ENCODE results near the gene VAC14.

DNA sequence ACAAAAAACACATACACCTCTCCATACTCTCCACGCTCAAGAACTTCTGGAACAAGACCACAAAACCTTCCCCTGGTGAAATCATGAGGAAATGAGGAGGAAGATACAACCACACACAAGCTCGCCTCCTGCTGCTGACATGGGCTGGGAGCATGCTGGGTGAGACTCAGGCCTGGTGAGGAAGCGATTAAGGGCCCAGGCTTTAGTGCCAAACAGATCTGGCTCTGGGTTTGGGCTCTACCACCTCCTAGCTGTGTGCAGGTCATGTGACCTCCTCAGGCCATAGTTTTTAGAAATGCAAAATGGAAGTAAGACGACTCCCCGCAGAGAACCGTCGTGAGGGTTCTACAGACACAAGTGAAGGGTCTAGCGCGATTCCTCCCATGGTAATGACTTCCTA is 41.3 kb downstream of the VAC14 start:
- TF ChIP-seq, protein P1, sequence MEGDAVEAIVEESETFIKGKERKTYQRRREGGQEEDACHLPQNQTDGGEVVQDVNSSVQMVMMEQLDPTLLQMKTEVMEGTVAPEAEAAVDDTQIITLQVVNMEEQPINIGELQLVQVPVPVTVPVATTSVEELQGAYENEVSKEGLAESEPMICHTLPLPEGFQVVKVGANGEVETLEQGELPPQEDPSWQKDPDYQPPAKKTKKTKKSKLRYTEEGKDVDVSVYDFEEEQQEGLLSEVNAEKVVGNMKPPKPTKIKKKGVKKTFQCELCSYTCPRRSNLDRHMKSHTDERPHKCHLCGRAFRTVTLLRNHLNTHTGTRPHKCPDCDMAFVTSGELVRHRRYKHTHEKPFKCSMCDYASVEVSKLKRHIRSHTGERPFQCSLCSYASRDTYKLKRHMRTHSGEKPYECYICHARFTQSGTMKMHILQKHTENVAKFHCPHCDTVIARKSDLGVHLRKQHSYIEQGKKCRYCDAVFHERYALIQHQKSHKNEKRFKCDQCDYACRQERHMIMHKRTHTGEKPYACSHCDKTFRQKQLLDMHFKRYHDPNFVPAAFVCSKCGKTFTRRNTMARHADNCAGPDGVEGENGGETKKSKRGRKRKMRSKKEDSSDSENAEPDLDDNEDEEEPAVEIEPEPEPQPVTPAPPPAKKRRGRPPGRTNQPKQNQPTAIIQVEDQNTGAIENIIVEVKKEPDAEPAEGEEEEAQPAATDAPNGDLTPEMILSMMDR (conservative IDR thresholded peaks at IDR 0.05; ENCODE audit: low read depth, low read length) = no peak
- TF ChIP-seq EZH2phosphoT487 (IDR thresholded peaks at IDR 0.05; ENCODE audit: borderline replicate concordance, low read length) = no peak
